Measurements from ENCODE around the gene NAT16.

Gene NAT16

GRCh38 chr7:101171442-101171837 is 8.7 kb downstream of the NAT16 start:
- intact Hi-C loops (cut with DNase I; ENCODE audit: low total_unique reads) = no loop called here
- no peaks in the 10 kb centered on the region for H3K9me3 ChIP-seq
- TF ChIP-seq, protein P1, sequence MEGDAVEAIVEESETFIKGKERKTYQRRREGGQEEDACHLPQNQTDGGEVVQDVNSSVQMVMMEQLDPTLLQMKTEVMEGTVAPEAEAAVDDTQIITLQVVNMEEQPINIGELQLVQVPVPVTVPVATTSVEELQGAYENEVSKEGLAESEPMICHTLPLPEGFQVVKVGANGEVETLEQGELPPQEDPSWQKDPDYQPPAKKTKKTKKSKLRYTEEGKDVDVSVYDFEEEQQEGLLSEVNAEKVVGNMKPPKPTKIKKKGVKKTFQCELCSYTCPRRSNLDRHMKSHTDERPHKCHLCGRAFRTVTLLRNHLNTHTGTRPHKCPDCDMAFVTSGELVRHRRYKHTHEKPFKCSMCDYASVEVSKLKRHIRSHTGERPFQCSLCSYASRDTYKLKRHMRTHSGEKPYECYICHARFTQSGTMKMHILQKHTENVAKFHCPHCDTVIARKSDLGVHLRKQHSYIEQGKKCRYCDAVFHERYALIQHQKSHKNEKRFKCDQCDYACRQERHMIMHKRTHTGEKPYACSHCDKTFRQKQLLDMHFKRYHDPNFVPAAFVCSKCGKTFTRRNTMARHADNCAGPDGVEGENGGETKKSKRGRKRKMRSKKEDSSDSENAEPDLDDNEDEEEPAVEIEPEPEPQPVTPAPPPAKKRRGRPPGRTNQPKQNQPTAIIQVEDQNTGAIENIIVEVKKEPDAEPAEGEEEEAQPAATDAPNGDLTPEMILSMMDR (IDR thresholded peaks at IDR 0.05) = no peak
- no peak overlapping the region for H3K4me3 ChIP-seq
- DNase-seq = no peak
- H3K27ac ChIP-seq = no peak overlapping the region
- peaks cover 4 to 46% (median 33%) of the 10 kb centered on the region in 4 donors for H3K4me1 ChIP-seq
- no peaks in the 10 kb centered on the region for H3K36me3 ChIP-seq
- peaks cover 11 to 99% of the 10 kb centered on the region in 2 donors for H3K27me3 ChIP-seq

DNA sequence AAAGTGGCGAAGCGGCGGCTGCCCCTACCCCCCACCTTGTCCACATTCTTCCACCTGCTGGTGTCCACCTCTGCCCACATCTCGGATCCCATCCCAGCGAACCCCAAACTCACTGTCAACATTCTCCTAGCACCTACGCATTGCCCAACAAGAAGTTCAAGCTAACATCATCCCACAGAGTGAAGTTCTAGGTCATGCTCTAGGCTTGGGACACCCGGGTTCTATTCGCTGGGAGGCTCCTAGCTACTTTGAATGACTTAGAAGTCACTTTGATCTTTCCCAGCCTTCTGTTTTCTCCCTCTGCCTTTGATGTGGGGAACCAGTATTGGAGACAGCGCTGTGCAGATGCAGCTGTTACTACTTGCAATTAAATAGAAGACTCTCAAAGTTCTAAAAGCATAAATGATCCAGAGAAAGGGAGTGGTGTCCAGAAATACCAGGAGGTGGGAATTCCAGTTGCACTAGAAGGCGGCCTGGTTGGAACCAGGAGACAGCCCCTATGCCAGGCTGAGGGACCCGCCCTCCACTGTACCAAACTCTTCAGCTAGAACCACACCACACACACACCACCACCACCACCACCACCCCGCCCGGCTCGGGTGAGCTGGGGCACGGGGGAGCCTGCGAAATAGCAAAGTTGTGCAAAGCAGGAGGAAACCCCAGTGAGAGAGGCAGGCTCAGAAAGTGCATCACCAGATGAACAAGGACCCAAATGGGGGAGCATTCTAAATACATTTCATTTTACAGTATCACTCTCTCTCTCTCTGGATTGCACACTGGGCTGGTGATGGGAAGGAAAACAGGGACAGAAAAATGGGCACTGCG is 9.3 kb downstream of the NAT16 start:
- Histone ChIP-seq H3K4me3 (no peak overlapping the region), H3K9me3 (no peaks in the 10 kb centered on the region), H3K27ac (no peak overlapping the region), H3K27me3 (peaks cover 11 to 99% of the 10 kb centered on the region in 2 donors), H3K4me1 (peaks cover 4 to 50% (median 35%) of the 10 kb centered on the region in 4 donors), H3K36me3 (no peaks in the 10 kb centered on the region)
- TF ChIP-seq, protein P1 (IDR thresholded peaks at IDR 0.05) = no peak
- no peak for DNase-seq
- intact Hi-C loops (cut with DNase I; ENCODE audit: low total_unique reads) = no loop called here

- peak; percentile 65 to 79 for DNase-seq
- no peak overlapping the region for H3K27ac ChIP-seq
- intact Hi-C loops (cut with DNase I; ENCODE audit: low total_unique reads) = loop anchor here (2.0 to 10.0 kb wide), 2 partner anchors 25 to 275 kb away; partner anchors contain the start of gene ACHE
- H3K4me3 ChIP-seq = no peak overlapping the region
- TF ChIP-seq, protein P1 (IDR thresholded peaks at IDR 0.05) = peak; percentile 77 to 84
- peaks cover 11 to 99% of the 10 kb centered on the region in 2 donors for H3K27me3 ChIP-seq
- no peaks in the 10 kb centered on the region for H3K36me3 ChIP-seq
- H3K9me3 ChIP-seq = no peaks in the 10 kb centered on the region
- peaks cover 4 to 58% (median 43%) of the 10 kb centered on the region in 4 donors for H3K4me1 ChIP-seq
These were observed 10.1 kb downstream of the NAT16 start for GRCh38 chr7:101169838-101170551.

DNA sequence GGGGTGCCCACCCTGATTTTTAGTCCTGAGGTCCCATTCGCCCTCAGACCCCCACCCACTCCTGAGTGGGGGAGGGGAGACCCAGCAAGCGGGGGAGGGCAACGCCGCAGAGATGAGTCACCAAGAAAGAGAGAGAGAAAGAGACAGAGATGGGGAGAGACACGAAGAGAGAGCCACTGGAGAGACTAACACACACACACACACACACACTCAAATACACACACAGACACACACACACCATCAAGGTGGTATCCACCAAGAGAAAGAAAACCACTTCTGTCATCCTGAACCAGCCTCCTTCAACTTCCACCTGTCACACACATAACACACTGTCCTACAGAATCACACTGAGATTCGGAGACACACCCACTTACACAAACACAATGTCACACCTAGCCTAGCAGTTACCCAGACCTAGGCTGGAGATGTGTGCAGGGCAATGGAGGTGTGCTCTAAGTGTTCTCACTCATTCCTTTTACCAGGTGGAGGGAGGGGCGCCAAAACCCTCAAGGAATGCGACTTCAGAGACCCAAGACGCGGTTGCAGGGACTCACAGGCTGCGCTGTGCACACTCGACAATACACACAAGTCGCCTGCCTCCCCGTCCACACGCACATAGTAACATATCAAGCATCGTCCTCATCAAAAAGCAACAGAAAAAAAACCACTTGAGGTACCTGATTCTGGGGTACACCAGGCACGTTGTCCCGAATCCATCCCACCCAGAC is 10.8 kb downstream of the NAT16 start:
- H3K4me1 ChIP-seq = peaks cover 4 to 61% (median 46%) of the 10 kb centered on the region in 4 donors

More for the DNA sequence above, 10.8 kb downstream of the NAT16 start:
- H3K27ac ChIP-seq = no peak overlapping the region
- intact Hi-C loops (cut with DNase I; ENCODE audit: low total_unique reads) = loop anchor here (2.0 to 10.0 kb wide), 2 partner anchors 24 to 274 kb away; partner anchors contain the start of gene ACHE
- DNase-seq = no peak
- peaks cover 11 to 99% of the 10 kb centered on the region in 2 donors for H3K27me3 ChIP-seq
- no peak overlapping the region for H3K4me3 ChIP-seq
- no peaks in the 10 kb centered on the region for H3K9me3 ChIP-seq
- TF ChIP-seq, protein P1 (IDR thresholded peaks at IDR 0.05) = no peak
- no peaks in the 10 kb centered on the region for H3K36me3 ChIP-seq
